Esophagus muscularis mucosa (tissue), 4 donors: ENCODE results near the gene LRFN5. TPM values are rescaled to one million over a fixed set of nuclear protein-coding genes. Genes with fewer than 3 reads are reported as not detected.
A peak's percentile ranks its signal among the peaks of the same experiment; 100 is the strongest.
"Not testable (repeated sequence)": the region's sequence is repeated elsewhere in the genome, so short reads cannot be mapped to it uniquely, and the experiment has no call there.

Source experiments
- DNase-seq: peaks from one replicate; pipeline ENCODE4 v3.0.0-alpha.2; 2017; ENCODE audit errors: extremely low spot score
- H3K27ac ChIP-seq, 4 donors: fragments of 200-600 bp; sonication (generic); replicated peaks in 1 of 4; 1 replicate in 3 of 4; 2 replicates in 1 of 4; pipeline ENCODE4 v1.5.1; 2016 to 2019; ENCODE audit warnings: mild to moderate bottlenecking in 1 of 4
- H3K27me3 ChIP-seq, 4 donors: fragments of 200-600 bp; sonication (generic); one replicate each; pipeline versions ENCODE4 v1.5.1 to v1.6.0; 2016 to 2019
- H3K36me3 ChIP-seq, 4 donors: fragments of 200-600 bp; sonication (generic); one replicate each; pipeline ENCODE4 v1.5.1; 2016 to 2019
- H3K4me1 ChIP-seq, 4 donors: fragments of 200-600 bp; sonication (generic); one replicate each; pipeline ENCODE4 v1.5.1; 2016 to 2019
- H3K4me3 ChIP-seq, 4 donors: fragments of 200-600 bp; sonication (generic); 1 replicate in 2 of 4; 2 replicates in 2 of 4; pipeline ENCODE4 v1.5.1; 2016 to 2019; ENCODE audit warnings: mild to moderate bottlenecking in 4 of 4, moderate library complexity in 1 of 4
- H3K9me3 ChIP-seq, 4 donors: fragments of 200-600 bp; sonication (generic); 1 replicate in 3 of 4; 2 replicates in 1 of 4; pipeline ENCODE4 v1.5.1; 2016 to 2019
- CTCF ChIP-seq, 3 experiments: fragments of 200-600 bp in 2 of 3; fragments of 450-650 bp in 1 of 3; sonication (generic) in 2 of 3; IDR thresholded peaks; one replicate each; pipeline ENCODE4 v1.5.1; 2017 to 2019; ENCODE audit warnings: antibody characterized with exemption in 3 of 3, mild to moderate bottlenecking in 2 of 3, moderate library complexity in 1 of 3
- EP300 ChIP-seq: sonication (generic); formaldehyde crosslinking; IDR thresholded peaks from one replicate; pipeline ENCODE4 v1.6.1; 2017; ENCODE audit warnings: antibody characterized with exemption
- POLR2A ChIP-seq: fragments of 450-650 bp; IDR thresholded peaks from one replicate; pipeline ENCODE4 v1.6.1; 2017; ENCODE audit warnings: antibody characterized with exemption, moderate library complexity, mild to moderate bottlenecking, low read depth
- POLR2AphosphoS5 ChIP-seq, 2 donors: sonication (generic); formaldehyde crosslinking; IDR thresholded peaks; one replicate each; pipeline ENCODE4 v1.6.1; 2017; ENCODE audit warnings: antibody characterized with exemption in 2 of 2
- WGBS: methylation state at CpG from one replicate; pipeline ENCODE4 v1.1.5; 2018; 5-methylcytosine and 5-hydroxymethylcytosine counted together
- intact Hi-C: fragments of 100-400 bp; cut with DNase I; formaldehyde crosslinking; loops from one replicate; pipeline ENCODE4 v1.15.1; 2023
- total RNA-seq, 4 donors: library from RNA; depleted of rRNA; stranded (reverse); fragments of >200 nt; gene quantifications; one replicate each; pipeline versions ENCODE4 v1.1.0 to v1.2.1, GENCODE V29; 2016

LRFN5 gene
- total RNA-seq, 4 donors from 2014 or later, result 2.1 to 4.6 (median 3.3) TPM

- H3K9me3 ChIP-seq, result no peaks in the 10 kb centered on the region
- H3K36me3 ChIP-seq, result no peaks in the 10 kb centered on the region
- H3K27ac ChIP-seq, result no peak overlapping the region
- H3K4me3 ChIP-seq, result no peak overlapping the region
- no peaks in the 10 kb centered on the region for H3K4me1 ChIP-seq
- TF ChIP-seq CTCF (IDR thresholded peaks at IDR 0.05), result no peak
- TF ChIP-seq POLR2A, result no peak
- no peaks in the 10 kb centered on the region for H3K27me3 ChIP-seq
- DNase-seq, result no peak
- intact Hi-C loops, result no loop called here
Measured at GRCh38 chr14:41586237-41586636, 20.4 kb upstream of the LRFN5 start.

DNA sequence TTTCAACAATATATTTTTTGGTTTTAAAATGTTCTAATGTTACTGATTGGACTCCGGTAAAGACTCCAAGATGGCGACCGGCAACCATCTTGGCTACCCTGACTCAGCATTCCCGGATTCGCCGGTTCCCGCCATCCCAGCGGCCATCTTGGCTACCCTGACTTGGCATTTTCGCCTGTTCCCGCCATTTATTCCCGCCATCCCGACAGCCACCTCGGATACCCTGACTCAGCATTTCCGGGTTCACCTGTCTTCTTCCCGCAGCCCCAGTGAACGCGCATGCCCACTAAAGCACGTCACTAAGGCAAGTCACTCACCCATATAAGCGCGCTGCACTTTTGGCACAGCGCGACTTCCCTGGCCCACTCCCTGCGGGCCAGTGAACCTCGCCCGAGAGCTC lies 9.0 kb upstream of the LRFN5 start:
- Histone ChIP-seq H3K9me3 (no peaks in the 10 kb centered on the region), H3K4me1 (peaks cover 0 to 14% (median 2%) of the 10 kb centered on the region in 4 donors), H3K4me3 (no peak overlapping the region), H3K27me3 (peaks cover 0 to 4% (median 0%) of the 10 kb centered on the region in 4 donors), H3K27ac (no peak overlapping the region), H3K36me3 (no peaks in the 10 kb centered on the region)
- intact Hi-C loops, result no loop called here
- WGBS, result 94% methylated on average over 25 of the region's 25 CpGs
- no peak for DNase-seq
- TF ChIP-seq CTCF (IDR thresholded peaks at IDR 0.05) (no peak), EP300 (no peak), POLR2AphosphoS5 (IDR thresholded peaks at IDR 0.05) (no peak), POLR2A (no peak)

- intact Hi-C loops, result not testable (repeated sequence)
Measured at GRCh38 chr14:41599805-41600385, 6.8 kb upstream of the LRFN5 start.

GRCh38 chr14:41604721-41605531 lies 1.8 kb upstream of the LRFN5 start:
- peak overlapping the region; percentile 62 to 71 (median 68) for H3K4me3 ChIP-seq
- DNase-seq, result no peak
- intact Hi-C loops, result no loop called here
- H3K36me3 ChIP-seq, result no peaks in the 10 kb centered on the region
- peaks cover 0 to 64% (median 9%) of the 10 kb centered on the region in 4 donors for H3K27me3 ChIP-seq
- H3K9me3 ChIP-seq, result no peaks in the 10 kb centered on the region
- peaks cover 14 to 54% (median 45%) of the 10 kb centered on the region in 4 donors for H3K4me1 ChIP-seq
- WGBS, result 3% methylated on average over 29 of the region's 29 CpGs
- TF ChIP-seq POLR2AphosphoS5 (IDR thresholded peaks at IDR 0.05) (peak; percentile 5 to 22), EP300 (no peak)
- H3K27ac ChIP-seq, result peak overlapping the region; percentile 72 to 86 (median 82)

More at GRCh38 chr14:41599805-41600385, 6.8 kb upstream of the LRFN5 start:
- H3K36me3 ChIP-seq, DNase-seq, H3K4me3 ChIP-seq, H3K27ac ChIP-seq, H3K9me3 ChIP-seq: not testable (repeated sequence)
- H3K27me3 ChIP-seq, result peaks cover 0 to 14% (median 0%) of the 10 kb centered on the region in 4 donors
- H3K4me1 ChIP-seq, result peaks cover 0 to 16% (median 5%) of the 10 kb centered on the region in 4 donors
- 76% methylated on average over 6 of the region's 6 CpGs for WGBS

GRCh38 chr14:41605550-41606281 lies 960 bp upstream of the LRFN5 start:
- Histone ChIP-seq H3K36me3 (no peaks in the 10 kb centered on the region), H3K4me1 (peaks cover 14 to 53% (median 44%) of the 10 kb centered on the region in 4 donors), H3K27ac (peak overlapping the region; percentile 72 to 86 (median 82)), H3K27me3 (peaks cover 0 to 68% (median 11%) of the 10 kb centered on the region in 4 donors), H3K9me3 (no peaks in the 10 kb centered on the region), H3K4me3 (peak overlapping the region; percentile 62 to 71 (median 68))
- TF ChIP-seq CTCF (IDR thresholded peaks at IDR 0.05) (no peak), EP300 (no peak), POLR2A (no peak), POLR2AphosphoS5 (IDR thresholded peaks at IDR 0.05) (no peak)
- WGBS, result 2% methylated on average over 23 of the region's 23 CpGs
- intact Hi-C loops, result no loop called here
- no peak for DNase-seq
